K562 (cell line): Measurements from ENCODE around the gene PCMTD2. TPM values are rescaled to one million over a fixed set of nuclear protein-coding genes. Genes with fewer than 3 reads are reported as not detected.

Experiments used
- ATAC-seq: fragments of 200-7000 bp; cut with Tn5 transposase; 3 replicates; pipeline ENCODE4 v1.9.1; 2020; ENCODE audit warnings: moderate library complexity
- BruUV-seq: library from RNA; stranded (reverse); fragments of 400-500 nt; replicated peaks from 2 replicates; lab custom pipeline; 2021; lab: Mats Ljungman, UMichigan
- CTCF ChIA-PET: fragments of 300-600 bp; formaldehyde crosslinking; extraction: SDS; loops from one replicate; lab custom pipeline; 2021; ENCODE audit warnings: low intra/inter-chr PET ratio; lab: Yijun Ruan, JAX
- POLR2A ChIA-PET: fragments of 300-600, 350-650 bp; sonication (Branson Sonifier 250); formaldehyde crosslinking; extraction: SDS; loops from one replicate; lab custom pipeline; 2021; ENCODE audit warnings: antibody characterized with exemption, inconsistent platforms; lab: Yijun Ruan, JAX
- DNase-seq, 4 experiments: peaks; one replicate each; pipeline versions ENCODE4 v3.0.0 to v3.0.0-alpha.2; 2011 to 2018; ENCODE audit warnings: low spot score in 3 of 4, mixed read lengths in 3 of 4; ENCODE audit errors: extremely low read depth in 1 of 4
- FAIRE-seq: peaks from 2 replicates; lab custom pipeline; 2011; peaks lifted over from hg19 to GRCh38; lab: Jason Lieb, UNC
- H2AFZ ChIP-seq: 2 replicates; pipeline ENCODE4 v1.6.0; 2011; ENCODE audit warnings: low read depth, low read length, control low read depth, inconsistent platforms
- H3K27ac ChIP-seq: fragments of 200-600 bp; 3 replicates; pipeline ENCODE4 v1.8.0; 2011; ENCODE audit warnings: low read depth, mild to moderate bottlenecking, control low read depth, inconsistent platforms, low read length, moderate library complexity, mixed read lengths; ENCODE audit errors: extremely low read depth
- H3K27me3 ChIP-seq, 2 experiments: fragments of 300-600 bp in 1 of 2; 2 replicates in 1 of 2; 3 replicates in 1 of 2; pipeline versions ENCODE4 v1.6.0 to v1.8.0; 2011; ENCODE audit warnings: inconsistent platforms in 2 of 2, low read length in 2 of 2, mild to moderate bottlenecking in 1 of 2, mixed read lengths in 1 of 2, moderate library complexity in 1 of 2; ENCODE audit not compliant: control insufficient read depth in 2 of 2, insufficient read depth in 2 of 2
- H3K36me3 ChIP-seq: fragments of 300-600 bp; 3 replicates; pipeline ENCODE4 v1.8.0; 2011; ENCODE audit warnings: mild to moderate bottlenecking, low read length, inconsistent platforms; ENCODE audit not compliant: control insufficient read depth, insufficient read depth
- H3K4me1 ChIP-seq, 2 experiments: fragments of 200-600 bp in 1 of 2; replicated peaks in 1 of 2; 2 replicates in 1 of 2; 3 replicates in 1 of 2; pipeline versions ENCODE4 v1.5.1 to v1.8.0; 2011; ENCODE audit warnings: inconsistent platforms in 2 of 2, low read length in 2 of 2, mild to moderate bottlenecking in 1 of 2, mixed read lengths in 1 of 2, moderate library complexity in 1 of 2; ENCODE audit not compliant: control insufficient read depth in 2 of 2, insufficient read depth in 2 of 2
- H3K4me2 ChIP-seq: 2 replicates; pipeline ENCODE4 v1.6.1; 2011; ENCODE audit warnings: low read length, control low read depth, inconsistent platforms, mixed read lengths; ENCODE audit not compliant: insufficient read depth
- H3K4me3 ChIP-seq: fragments of 200-600 bp; sonication (generic), shearing (Covaris generic); 2 replicates; pipeline ENCODE4 v1.5.1; 2016; ENCODE audit warnings: control low read depth, inconsistent platforms
- H3K79me2 ChIP-seq: fragments of 200-600 bp; 3 replicates; pipeline ENCODE4 v1.8.0; 2011; ENCODE audit warnings: low read length, inconsistent platforms; ENCODE audit not compliant: control insufficient read depth, insufficient read depth
- H3K9ac ChIP-seq, 2 experiments: 2 replicates each; pipeline versions ENCODE4 v1.6.0 to v1.6.1; 2011; ENCODE audit warnings: low read depth in 2 of 2, low read length in 2 of 2, control low read depth in 1 of 2, inconsistent platforms in 1 of 2, mild to moderate bottlenecking in 1 of 2, mixed read lengths in 1 of 2; ENCODE audit not compliant: insufficient read depth in 1 of 2
- H3K9me1 ChIP-seq: one replicate; pipeline ENCODE4 v1.6.0; 2011; ENCODE audit warnings: inconsistent platforms, mild to moderate bottlenecking, low read length, moderate library complexity; ENCODE audit not compliant: control insufficient read depth, insufficient read depth
- H3K9me3 ChIP-seq: replicated peaks from 2 replicates; pipeline ENCODE4 v1.5.1; 2011; ENCODE audit warnings: low read depth, low read length, inconsistent platforms; ENCODE audit not compliant: control insufficient read depth, insufficient read depth
- H4K20me1 ChIP-seq: replicated peaks from 2 replicates; pipeline ENCODE4 v1.6.1; 2011; ENCODE audit warnings: low read length, inconsistent platforms, mixed read lengths; ENCODE audit not compliant: control insufficient read depth, insufficient read depth
- CTCF ChIP-seq, 3 experiments: IDR thresholded peaks in 2 of 3; conservative IDR thresholded peaks in 1 of 3; 2 replicates each; pipeline ENCODE4 v1.5.1; 2011 to 2012; ENCODE audit warnings: low read length in 3 of 3, mild to moderate bottlenecking in 3 of 3, control low read depth in 2 of 3, improper control_type of control experiment in 1 of 3, inconsistent platforms in 1 of 3, low read depth in 1 of 3, mixed read lengths in 1 of 3, moderate library complexity in 1 of 3; ENCODE audit not compliant: insufficient read depth in 2 of 3
- CTCFL ChIP-seq: IDR thresholded peaks from 2 replicates; pipeline ENCODE4 v1.6.1; 2011; ENCODE audit warnings: borderline replicate concordance, low read depth, mild to moderate bottlenecking, moderate library complexity, low read length; ENCODE audit not compliant: insufficient read depth, poor library complexity, severe bottlenecking
- HDAC6 ChIP-seq: IDR thresholded peaks from 2 replicates; pipeline ENCODE4 v1.6.1; 2012; ENCODE audit warnings: low read depth, mild to moderate bottlenecking, control low read depth, inconsistent platforms, low read length, moderate library complexity
- MCM7 ChIP-seq, 2 experiments: fragments of 450-650 bp; IDR thresholded peaks; 2 replicates each; pipeline ENCODE4 v1.6.1; 2016 to 2018
- POLR2G ChIP-seq: fragments of 200-400 bp; formaldehyde crosslinking; IDR thresholded peaks from 2 replicates; pipeline ENCODE4 v1.6.1; 2017; ENCODE audit warnings: low read depth, mild to moderate bottlenecking, antibody characterized with exemption, low read length, moderate library complexity
- RAD51 ChIP-seq: fragments of 450-650 bp; IDR thresholded peaks from 2 replicates; pipeline ENCODE4 v1.7.1; 2016; ENCODE audit warnings: low read depth, mild to moderate bottlenecking, borderline replicate concordance
- ZNF280A ChIP-seq: fragments of 450-650 bp; IDR thresholded peaks from 2 replicates; pipeline ENCODE4 v1.6.1; 2018; ENCODE audit warnings: mild to moderate bottlenecking, low read depth; ENCODE audit not compliant: partially characterized antibody
- WGBS: fragments of 100-300 bp; shearing (Covaris generic); methylation state at CpG from one replicate; pipeline ENCODE4 v1.1.6; 2016; ENCODE audit warnings: low coverage, mixed read lengths; ENCODE audit not compliant: insufficient coverage; ENCODE audit errors: missing lambda C conversion rate; 5-methylcytosine and 5-hydroxymethylcytosine counted together
- in situ Hi-C: fragments of 300-500 bp; cut with MboI; formaldehyde crosslinking; loops from 4 replicates; pipeline ENCODE4 v1.15.0; 2018; ENCODE audit warnings: inconsistent platforms, mixed read lengths
- intact Hi-C: fragments of 100-400 bp; cut with micrococcal nuclease; formaldehyde crosslinking; loops from 2 replicates; pipeline ENCODE4 v1.14.2; 2022
- polyA plus RNA-seq, 8 experiments: library from polyadenylated mRNA; depleted of rRNA in 4 of 8; stranded (reverse) in 5 of 8; unstranded in 3 of 8; fragments of >200 nt; fragmentation: Nextera tagmentation in 2 of 8; fragmentation: Illumina TruSeq in 1 of 8; extraction: Ambion mirVana in 2 of 8; extraction: Trizol in 1 of 8; gene quantifications; 2 replicates each; pipeline versions ENCODE4 v1.2.1 to v1.2.3, GENCODE V29; 2011 to 2014; ENCODE audit warnings: inconsistent platforms in 1 of 8, missing spikeins in 1 of 8
- total RNA-seq, 7 experiments: library from RNA; depleted of rRNA in 6 of 7; stranded (reverse); fragments of >200 nt in 6 of 7; fragmentation: Illumina TruSeq in 2 of 7; extraction: Trizol in 2 of 7; gene quantifications; 2 replicates each; pipeline versions ENCODE4 v1.2.1 to v1.2.3, GENCODE V29; 2011 to 2021; ENCODE audit warnings: low replicate concordance in 1 of 7

Gene PCMTD2
- total and polyA plus RNA-seq, 9 of the 15 experiments (the other 6 are each of a cell fraction or from before 2014, with no cell fraction given), result 11.3 to 49.3 (median 28.4) TPM

GRCh38 chr20:64277571-64278316 lies 22.2 kb downstream of the PCMTD2 start:
- in situ Hi-C loops, result no loop called here
- Histone ChIP-seq H3K9ac (no peak overlapping the region), H3K4me2 (no peak overlapping the region), H3K4me3 (no peak overlapping the region), H4K20me1 (no peaks in the 10 kb centered on the region), H3K79me2 (no peaks in the 10 kb centered on the region), H3K9me1 (peaks cover 4% of the 10 kb centered on the region), H3K27ac (no peak overlapping the region), H3K9me3 (no peaks in the 10 kb centered on the region), H3K27me3 (no peaks in the 10 kb centered on the region), H2AFZ (no peak overlapping the region), H3K4me1 (no peaks in the 10 kb centered on the region), H3K36me3 (peaks cover 6% of the 10 kb centered on the region; the same call in 1 of the 3 replicates)
- DNase-seq (no peak), FAIRE-seq (no peak), ATAC-seq (no peak)
- intact Hi-C loops, result no loop called here
- 30% methylated on average over 8 of the region's 10 CpGs for WGBS
- BruUV-seq, result no TSS peak
- ChIA-PET CTCF (no interaction called here), POLR2A (no interaction called here)
- TF ChIP-seq ZNF280A (no peak), MCM7 (IDR thresholded peaks at IDR 0.05) (no peak), RAD51 (no peak)

GRCh38 chr20:64278317-64278681 lies 22.8 kb downstream of the PCMTD2 start:
- peaks cover 4% of the 10 kb centered on the region for H3K9me1 ChIP-seq
- no peak overlapping the region for H3K9ac ChIP-seq
- peaks cover 4% of the 10 kb centered on the region; the same call in 1 of the 3 replicates for H3K36me3 ChIP-seq
- no peaks in the 10 kb centered on the region for H3K79me2 ChIP-seq
- FAIRE-seq (no peak), DNase-seq (peak in 1 of 4 experiments; percentile 11), ATAC-seq (peak; percentile 56)
- intact Hi-C loops (no loop called here), in situ Hi-C loops (no loop called here)
- POLR2A ChIA-PET, result no interaction called here
- no peaks in the 10 kb centered on the region for H4K20me1 ChIP-seq
- no peak overlapping the region for H2AFZ ChIP-seq
- 35% methylated on average over 3 of the region's 4 CpGs for WGBS
- H3K4me1 ChIP-seq, result no peaks in the 10 kb centered on the region
- no peak overlapping the region for H3K4me3 ChIP-seq
- CTCF ChIA-PET, result no interaction called here
- H3K9me3 ChIP-seq, result no peaks in the 10 kb centered on the region
- BruUV-seq, result no TSS peak
- no peak overlapping the region for H3K4me2 ChIP-seq
- TF ChIP-seq POLR2G (0 out of 2 replicates have a peak, but pooled peaks have one; percentile 26), HDAC6 (no peak), CTCFL (peak; percentile 57), CTCF (IDR thresholded peaks at IDR 0.05 in 2 of 3, conservative IDR thresholded peaks at IDR 0.05 in 1 of 3; ENCODE audit: insufficient read depth in 2 of 3, low read depth in 1 of 3, low read length in 3 of 3) (peak; percentile 10 to 35 (median 11); a peak in 2 of 6 replicates)
- no peaks in the 10 kb centered on the region for H3K27me3 ChIP-seq
- H3K27ac ChIP-seq, result no peak overlapping the region
